ENCODE measurements around the gene ARHGAP45.
"Not testable (repeated sequence)": the region's sequence is repeated elsewhere in the genome, so short reads cannot be mapped to it uniquely, and the experiment has no call there.

The ARHGAP45 gene

DNA sequence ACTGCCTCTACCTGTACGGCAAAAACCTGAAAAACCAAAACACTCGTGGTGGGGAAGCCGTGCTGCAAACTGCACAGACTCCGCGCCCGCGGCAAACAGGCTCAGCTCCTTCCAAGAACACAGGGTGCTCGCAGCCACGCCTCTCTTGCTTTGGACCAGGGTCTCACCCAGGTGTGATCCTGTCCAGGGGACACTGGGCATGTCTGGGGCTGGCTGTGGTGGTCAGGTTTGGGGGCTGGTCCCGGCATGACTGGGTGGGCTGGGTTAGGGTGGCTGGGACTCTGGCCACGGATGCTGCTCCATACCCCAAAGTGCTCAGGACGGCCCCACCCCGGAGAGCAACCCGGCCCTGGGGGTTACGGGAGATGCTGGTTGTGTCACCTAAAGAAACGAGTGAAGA, 50.7 kb downstream of the ARHGAP45 start:
- DNase-seq = no peak

DNA sequence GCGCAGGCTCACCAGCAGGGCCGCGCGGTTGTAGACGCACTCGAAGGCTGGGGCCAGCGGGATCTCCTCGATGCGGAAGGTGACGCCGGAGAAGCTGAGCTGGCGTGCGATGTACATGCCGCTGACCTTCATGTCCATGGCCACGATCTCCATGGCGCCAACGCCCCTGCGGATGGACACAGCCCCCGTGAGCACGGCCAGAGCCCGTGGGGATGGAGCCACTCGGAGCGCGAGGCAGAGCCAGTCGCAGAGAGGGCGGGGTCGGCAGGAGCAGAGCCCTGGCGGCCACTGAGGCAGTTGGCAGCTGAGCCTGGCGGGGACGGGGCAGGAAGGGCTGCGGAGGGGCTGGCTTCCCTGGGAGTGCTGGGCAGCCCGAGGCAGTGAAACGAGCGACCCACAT, 52.0 kb downstream of the ARHGAP45 start:
- no peak for DNase-seq

DNA sequence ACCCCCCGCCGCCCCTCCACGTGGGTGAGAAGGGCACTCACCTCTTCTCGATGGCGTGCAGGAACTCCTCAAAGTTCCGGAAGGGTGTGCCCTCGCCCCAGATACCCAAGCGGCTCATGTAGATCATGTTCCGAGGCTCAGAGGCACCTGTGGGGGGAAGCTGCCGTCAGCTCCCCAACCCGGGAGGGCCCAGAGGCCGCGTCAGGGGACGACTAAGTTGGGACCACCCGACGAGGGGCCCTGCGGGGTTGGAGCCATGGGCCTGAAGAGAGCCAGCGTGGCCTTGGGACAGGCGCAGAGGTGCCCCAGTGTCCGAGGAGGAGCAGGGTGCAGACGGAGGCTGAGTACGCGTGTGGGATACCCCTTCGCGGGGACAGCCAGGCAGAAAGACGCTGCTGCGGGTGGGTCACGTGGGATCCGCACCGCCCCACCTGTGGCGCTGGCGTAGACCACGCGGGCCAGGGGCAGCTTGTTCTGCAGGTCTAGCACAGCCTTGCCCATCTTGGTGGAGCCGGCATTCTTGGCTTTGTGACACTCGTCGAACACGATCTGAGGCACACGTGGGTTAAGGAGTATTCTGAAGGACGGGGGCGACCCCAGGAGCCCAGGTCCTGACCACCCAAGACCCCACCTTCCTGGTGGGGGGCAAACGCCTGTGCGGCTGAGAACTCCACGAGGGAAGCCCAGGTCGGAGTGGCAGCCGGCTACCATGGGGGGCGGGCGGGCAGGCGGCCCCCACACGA, 52.7 kb downstream of the ARHGAP45 start:
- no peak for DNase-seq

DNA sequence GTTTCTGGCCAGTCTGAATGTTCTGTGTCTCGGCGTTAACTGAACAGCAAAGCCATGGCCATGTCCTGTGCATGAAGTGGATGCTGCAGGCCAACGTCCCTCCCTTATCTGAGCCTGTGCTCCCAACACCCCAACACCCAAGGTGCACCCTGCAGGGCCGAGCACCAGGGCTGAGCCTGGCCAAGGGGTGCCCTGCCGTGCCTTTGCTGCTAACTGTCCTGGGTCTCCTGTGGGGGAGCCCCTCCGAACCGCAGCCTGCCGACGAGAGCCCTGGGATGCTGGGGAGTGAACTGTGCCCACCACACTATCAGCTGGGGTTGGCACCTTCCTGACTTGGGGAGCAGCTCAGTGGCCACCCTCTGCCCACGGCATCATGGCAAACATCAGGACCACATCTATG, 54.4 kb downstream of the ARHGAP45 start:
- no peak for DNase-seq

- DNase-seq = no peak
Measured at GRCh38 chr19:1122021-1122971, 55.3 kb downstream of the ARHGAP45 start.

DNA sequence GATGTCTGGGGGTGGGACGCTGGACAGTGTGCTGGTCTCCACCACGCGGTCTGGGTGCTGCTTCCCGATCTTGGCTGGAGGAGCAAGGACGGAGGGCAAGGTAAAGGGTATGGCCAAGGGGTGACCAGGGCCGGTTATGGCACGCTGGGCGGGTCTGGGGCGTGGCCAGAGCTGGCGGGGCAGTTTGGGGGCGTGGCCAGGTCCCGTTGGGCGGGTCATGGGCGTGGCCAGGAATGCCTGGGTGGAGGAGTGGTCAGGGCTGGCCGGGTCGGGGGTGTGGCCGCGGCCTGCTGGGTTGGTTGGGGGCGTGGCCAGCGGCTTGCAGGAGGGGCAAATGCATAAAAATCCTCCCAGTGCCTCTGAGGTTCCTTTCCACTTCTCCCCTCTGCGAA, 56.0 kb downstream of the ARHGAP45 start:
- DNase-seq = no peak

DNA sequence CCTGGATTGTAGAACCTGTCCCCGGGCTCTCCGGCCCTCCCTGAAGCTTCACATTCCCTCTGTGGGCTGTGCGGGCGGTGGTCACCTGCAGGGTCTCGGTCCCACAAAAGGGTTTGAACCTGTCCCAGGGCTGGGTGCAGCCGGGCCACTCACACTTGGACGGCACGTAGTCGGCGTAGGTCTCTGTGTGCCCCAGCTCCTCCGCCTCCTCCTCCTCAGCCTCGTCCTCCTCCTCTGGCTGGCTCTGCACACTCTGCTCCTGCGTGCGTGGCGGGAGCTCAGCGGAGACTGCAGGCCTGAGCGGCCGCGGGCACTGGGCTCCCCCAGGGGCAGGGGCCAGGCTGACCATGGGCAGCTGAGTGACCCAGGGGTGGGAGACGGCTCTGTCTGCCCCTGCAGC, 56.4 kb downstream of the ARHGAP45 start:
- no peak for DNase-seq

DNA sequence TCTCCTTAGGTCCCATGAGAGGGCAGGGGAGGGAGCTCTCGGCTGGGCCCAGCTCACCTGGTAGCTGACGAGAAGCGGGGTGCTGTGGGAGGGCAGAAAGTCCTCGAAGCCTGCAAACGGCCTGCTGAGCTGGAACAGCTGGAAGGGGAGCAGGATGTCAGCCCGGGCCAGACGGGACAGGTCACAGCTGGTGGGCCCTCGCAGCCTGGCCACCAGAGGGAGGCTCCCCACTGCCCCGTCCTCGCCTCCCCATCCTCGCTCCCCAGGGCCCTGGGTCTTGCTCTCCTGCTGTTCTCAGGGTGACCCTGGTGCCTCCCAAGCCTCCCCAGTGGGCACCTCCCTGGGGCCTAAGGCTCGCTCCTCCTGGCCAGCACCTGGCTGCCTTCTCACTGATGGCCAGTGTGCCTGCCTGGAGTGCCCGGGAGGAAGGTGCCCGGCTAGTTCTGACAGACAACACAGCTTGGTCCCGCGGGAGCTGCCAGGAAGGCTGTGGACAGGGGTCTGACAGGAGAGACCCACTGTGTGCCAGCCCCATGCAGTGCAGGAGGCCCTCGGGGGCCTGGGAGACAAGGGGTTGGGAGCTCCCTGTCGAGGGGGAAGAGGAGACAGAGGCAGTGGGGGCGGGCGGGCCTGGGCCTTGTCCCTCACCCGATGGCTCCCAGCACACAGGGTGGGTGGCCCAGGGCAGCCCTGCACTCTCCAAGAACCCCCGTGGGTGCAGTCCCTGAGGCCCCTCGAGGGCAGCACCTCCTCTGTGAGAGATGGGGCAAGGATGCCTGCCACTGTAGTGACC, 57.1 kb downstream of the ARHGAP45 start:
- no peak for DNase-seq

DNA sequence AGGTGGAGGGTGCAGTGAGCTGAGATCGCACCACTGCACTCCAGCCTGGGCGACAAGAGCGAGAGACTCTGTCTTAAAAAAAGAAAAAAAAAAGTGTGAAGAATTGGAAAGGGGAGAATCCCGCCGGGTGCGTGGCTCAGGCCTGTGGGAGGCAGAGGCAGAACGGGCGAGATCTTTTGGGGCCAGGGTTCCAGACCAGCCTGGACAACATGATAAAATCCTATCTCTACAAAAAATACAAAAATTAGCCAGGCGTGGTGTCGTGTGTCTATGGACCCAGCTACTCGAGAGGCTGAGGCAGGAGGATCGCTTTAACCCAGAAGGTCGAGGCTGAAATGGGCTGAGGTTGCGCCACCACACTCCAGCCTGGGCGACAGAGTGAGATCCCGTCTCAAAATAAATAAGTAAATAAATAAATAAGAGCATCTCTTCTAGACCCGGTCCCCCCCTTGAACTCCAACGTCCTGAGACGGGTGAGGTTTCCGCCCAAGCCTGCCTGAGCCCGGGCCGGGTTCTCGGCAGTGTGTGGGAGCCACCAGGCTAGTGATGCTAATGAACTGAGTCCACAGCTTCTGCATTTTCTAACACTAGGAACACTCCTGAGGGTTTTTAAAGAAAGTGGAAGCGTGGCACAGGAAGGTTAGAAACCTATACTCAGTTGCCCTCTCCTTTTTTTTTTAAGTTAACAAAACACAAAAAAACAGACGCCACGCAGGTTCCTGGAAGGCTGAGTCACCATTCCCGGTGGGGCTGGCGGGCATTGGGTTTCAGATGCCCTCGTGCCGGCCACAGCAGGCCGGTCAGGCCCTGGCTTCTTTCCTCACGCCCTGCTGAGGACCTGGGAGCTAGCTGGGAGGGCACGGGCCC, 58.9 kb downstream of the ARHGAP45 start:
- no peak for DNase-seq

DNA sequence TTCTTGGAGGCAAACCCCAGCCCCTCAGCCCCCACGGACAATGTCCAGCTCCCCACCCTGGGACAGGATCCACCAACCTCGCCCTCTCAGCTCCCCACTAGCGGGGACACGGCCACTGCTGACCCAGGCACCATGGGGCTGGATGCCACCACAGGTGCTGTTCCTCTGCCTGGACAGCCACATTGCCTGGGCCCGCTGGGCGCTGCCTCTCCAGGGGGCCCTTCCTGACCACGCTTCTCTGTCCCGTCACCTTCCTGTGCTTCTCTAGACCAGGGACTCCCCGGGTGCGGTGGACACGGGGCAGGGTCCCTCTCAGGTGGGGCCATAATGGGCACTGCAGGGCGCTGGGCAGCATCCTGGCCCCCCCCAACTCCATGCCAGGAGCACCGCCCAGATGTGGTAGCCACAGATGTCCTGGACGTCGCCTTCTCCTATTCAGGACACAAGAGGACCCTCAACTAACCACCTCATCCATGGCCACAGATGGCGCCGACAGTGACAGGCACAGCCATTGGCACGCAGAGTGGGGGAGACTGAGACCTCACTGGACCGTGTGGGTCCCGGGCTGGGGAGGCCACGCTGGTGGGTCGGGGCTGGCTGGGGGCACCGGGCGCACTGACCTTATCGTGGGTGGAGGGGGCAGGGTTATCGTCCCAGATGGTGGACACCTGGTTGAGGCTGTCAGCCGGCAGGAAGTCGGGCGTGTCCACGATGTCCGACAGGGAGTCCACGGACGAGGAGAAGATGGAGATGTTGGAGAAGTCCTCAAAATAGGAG, 60.2 kb downstream of the ARHGAP45 start:
- no peak for DNase-seq

- no peak for DNase-seq
Measured at GRCh38 chr19:1128106-1128505, 61.1 kb downstream of the ARHGAP45 start.

DNA sequence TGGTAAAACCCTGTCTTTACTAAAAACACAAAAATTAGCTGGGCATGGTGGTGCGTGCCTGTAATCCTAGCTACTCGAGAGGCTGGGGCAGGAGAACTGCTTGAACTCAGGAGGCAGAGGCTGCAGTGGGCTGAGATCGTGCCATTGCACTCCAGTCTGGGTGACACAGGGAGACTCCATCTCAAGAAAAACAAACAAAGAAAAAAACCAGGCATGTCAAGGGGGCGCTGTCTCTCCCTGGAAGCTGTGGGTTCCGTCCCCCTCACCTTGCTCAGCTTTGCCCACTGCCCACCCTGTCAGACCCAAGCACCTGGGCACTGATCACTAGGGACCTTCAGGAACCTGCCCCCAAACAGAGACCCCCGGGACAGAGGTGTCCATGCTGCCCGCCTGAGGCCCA, 62.1 kb downstream of the ARHGAP45 start:
- not testable (repeated sequence) for DNase-seq

GRCh38 chr19:1129535-1129934, 62.6 kb downstream of the ARHGAP45 start:
- DNase-seq = no peak

- no peak for DNase-seq
Measured at GRCh38 chr19:1130771-1131717, 64.1 kb downstream of the ARHGAP45 start.

- DNase-seq = peak; percentile 46
Measured at GRCh38 chr19:1131718-1132551, 65.0 kb downstream of the ARHGAP45 start.

- DNase-seq = no peak
Measured at GRCh38 chr19:1132552-1133383, 65.8 kb downstream of the ARHGAP45 start.

GRCh38 chr19:1133471-1133929, 66.5 kb downstream of the ARHGAP45 start:
- DNase-seq = no peak

- no peak for DNase-seq
Measured at GRCh38 chr19:1134431-1134830, 67.5 kb downstream of the ARHGAP45 start.

All from NCI-H526 treated with DMSO at 0.1 percent for 48 hours (cell line).